Testis (tissue), 3 donors: Measurements from ENCODE around the gene KIF9. TPM values are rescaled to one million over a fixed set of nuclear protein-coding genes. Genes with fewer than 3 reads are reported as not detected.

ENCODE experiments used
- DNase-seq: peaks from one replicate; pipeline ENCODE4 v3.0.0-alpha.2; 2019
- H3K27ac ChIP-seq, 2 donors: fragments of 200-600 bp; sonication (generic); one replicate each; pipeline ENCODE4 v1.5.1; 2019
- H3K27me3 ChIP-seq: fragments of 200-600 bp; sonication (generic); one replicate; pipeline ENCODE4 v1.5.1; 2019
- H3K36me3 ChIP-seq: fragments of 200-600 bp; sonication (generic); one replicate; pipeline ENCODE4 v1.5.1; 2017; ENCODE audit warnings: low read depth; ENCODE audit errors: missing control alignments
- H3K4me1 ChIP-seq: fragments of 200-600 bp; sonication (generic); one replicate; pipeline ENCODE4 v1.5.1; 2019
- H3K4me3 ChIP-seq, 2 donors: fragments of 200-600 bp; sonication (generic); one replicate each; pipeline ENCODE4 v1.5.1; 2017 to 2019
- H3K9me3 ChIP-seq: fragments of 200-600 bp; sonication (generic); one replicate; pipeline ENCODE4 v1.5.1; 2017
- POLR2A ChIP-seq: fragments of 450-650 bp; IDR thresholded peaks from one replicate; pipeline ENCODE4 v1.6.1; 2017; ENCODE audit warnings: antibody characterized with exemption, mild to moderate bottlenecking, moderate library complexity
- WGBS, 2 donors: methylation state at CpG; one replicate each; pipeline ENCODE4 v1.1.5; 2018; 5-methylcytosine and 5-hydroxymethylcytosine counted together
- intact Hi-C: fragments of 100-400 bp; cut with DNase I; formaldehyde crosslinking; loops from one replicate; pipeline ENCODE4 v1.15.1; 2023; ENCODE audit warnings: low total_unique reads
- polyA plus RNA-seq: library from polyadenylated mRNA; stranded (reverse); fragments of 350-450 nt; fragmentation: Illumina TruSeq; extraction: RNeasy Lipid Tissue Mini Kit (QIAGEN cat#74804); gene quantifications from one replicate; pipeline ENCODE4 v1.2.3, GENCODE V29; 2014; ENCODE audit warnings: low read depth, low replicate concordance; ENCODE audit not compliant: insufficient read depth
- total RNA-seq, 2 donors: library from RNA; depleted of rRNA; stranded (reverse); fragments of >200 nt; gene quantifications; one replicate each; pipeline ENCODE4 v1.2.3, GENCODE V29; 2016
- TF ChIP-seq, protein P1 (sequence below), 3 experiments: fragments of 450-650 bp in 2 of 3; fragments of 200-600 bp in 1 of 3; sonication (generic) in 1 of 3; IDR thresholded peaks; one replicate each; pipeline ENCODE4 v1.5.1; 2016 to 2019; ENCODE audit warnings: antibody characterized with exemption in 3 of 3, mild to moderate bottlenecking in 2 of 3, moderate library complexity in 1 of 3

KIF9 gene
- total and polyA plus RNA-seq, 3 donors from 2014 or later: 37.2 to 115 (median 53.0) TPM

GRCh38 chr3:47298439-47298838 lies 15.8 kb upstream of the KIF9 start:
- Histone ChIP-seq H3K27ac (no peak overlapping the region), H3K36me3 (no peaks in the 10 kb centered on the region), H3K4me1 (peaks cover 5% of the 10 kb centered on the region), H3K9me3 (no peaks in the 10 kb centered on the region), H3K4me3 (no peak overlapping the region), H3K27me3 (no peaks in the 10 kb centered on the region)
- 95% methylated on average over 3 of the region's 3 CpGs for WGBS, 2 donors
- intact Hi-C loops: no loop called here
- DNase-seq: no peak
- TF ChIP-seq POLR2A: no peak
- TF ChIP-seq, protein P1, sequence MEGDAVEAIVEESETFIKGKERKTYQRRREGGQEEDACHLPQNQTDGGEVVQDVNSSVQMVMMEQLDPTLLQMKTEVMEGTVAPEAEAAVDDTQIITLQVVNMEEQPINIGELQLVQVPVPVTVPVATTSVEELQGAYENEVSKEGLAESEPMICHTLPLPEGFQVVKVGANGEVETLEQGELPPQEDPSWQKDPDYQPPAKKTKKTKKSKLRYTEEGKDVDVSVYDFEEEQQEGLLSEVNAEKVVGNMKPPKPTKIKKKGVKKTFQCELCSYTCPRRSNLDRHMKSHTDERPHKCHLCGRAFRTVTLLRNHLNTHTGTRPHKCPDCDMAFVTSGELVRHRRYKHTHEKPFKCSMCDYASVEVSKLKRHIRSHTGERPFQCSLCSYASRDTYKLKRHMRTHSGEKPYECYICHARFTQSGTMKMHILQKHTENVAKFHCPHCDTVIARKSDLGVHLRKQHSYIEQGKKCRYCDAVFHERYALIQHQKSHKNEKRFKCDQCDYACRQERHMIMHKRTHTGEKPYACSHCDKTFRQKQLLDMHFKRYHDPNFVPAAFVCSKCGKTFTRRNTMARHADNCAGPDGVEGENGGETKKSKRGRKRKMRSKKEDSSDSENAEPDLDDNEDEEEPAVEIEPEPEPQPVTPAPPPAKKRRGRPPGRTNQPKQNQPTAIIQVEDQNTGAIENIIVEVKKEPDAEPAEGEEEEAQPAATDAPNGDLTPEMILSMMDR (IDR thresholded peaks at IDR 0.05): no peak

DNA sequence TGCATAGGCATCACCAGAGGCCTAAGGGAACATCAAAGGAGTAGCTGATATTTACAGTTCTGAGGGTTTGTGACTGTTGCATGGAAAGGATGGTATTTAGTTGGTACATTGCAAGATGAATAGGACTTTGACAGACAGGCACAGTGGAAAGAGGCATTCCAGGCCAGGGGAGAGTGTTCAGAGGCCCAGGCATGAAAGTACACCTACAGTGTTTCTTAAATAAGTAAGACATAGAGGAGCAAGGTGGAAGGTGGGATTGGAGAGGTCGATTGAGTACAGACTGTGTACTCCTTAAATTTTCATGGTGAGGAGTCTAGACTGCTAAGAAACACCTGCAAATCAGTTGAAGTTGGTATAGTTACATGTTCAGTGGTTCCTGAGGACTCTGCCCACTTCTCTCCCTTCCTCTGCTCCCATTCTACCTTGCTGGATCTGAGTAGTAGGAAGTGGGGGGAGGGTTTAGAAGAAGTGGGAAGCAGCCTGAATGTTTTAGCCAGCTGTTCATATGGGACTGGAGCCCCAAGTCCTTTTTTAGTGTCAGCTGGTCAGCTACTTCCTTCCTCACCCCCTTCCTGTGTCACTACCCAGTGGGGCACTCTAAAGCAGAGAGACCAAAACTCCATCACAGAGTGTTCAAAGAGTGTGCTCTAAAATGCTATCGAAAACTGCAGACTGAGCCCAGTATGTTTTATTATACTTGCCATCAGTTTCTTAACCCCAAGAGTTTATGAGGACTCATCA lies 14.1 kb upstream of the KIF9 start:
- WGBS, 2 donors: 77 to 82% methylated on average over 2 of the region's 2 CpGs
- no peak for TF ChIP-seq POLR2A
- TF ChIP-seq, protein P1 (IDR thresholded peaks at IDR 0.05): no peak
- no peak overlapping the region for H3K27ac ChIP-seq
- H3K27me3 ChIP-seq: no peaks in the 10 kb centered on the region
- H3K9me3 ChIP-seq: no peaks in the 10 kb centered on the region
- DNase-seq: no peak
- no peak overlapping the region for H3K4me3 ChIP-seq
- intact Hi-C loops: no loop called here
- H3K36me3 ChIP-seq: no peaks in the 10 kb centered on the region
- peaks cover 5% of the 10 kb centered on the region for H3K4me1 ChIP-seq

DNA sequence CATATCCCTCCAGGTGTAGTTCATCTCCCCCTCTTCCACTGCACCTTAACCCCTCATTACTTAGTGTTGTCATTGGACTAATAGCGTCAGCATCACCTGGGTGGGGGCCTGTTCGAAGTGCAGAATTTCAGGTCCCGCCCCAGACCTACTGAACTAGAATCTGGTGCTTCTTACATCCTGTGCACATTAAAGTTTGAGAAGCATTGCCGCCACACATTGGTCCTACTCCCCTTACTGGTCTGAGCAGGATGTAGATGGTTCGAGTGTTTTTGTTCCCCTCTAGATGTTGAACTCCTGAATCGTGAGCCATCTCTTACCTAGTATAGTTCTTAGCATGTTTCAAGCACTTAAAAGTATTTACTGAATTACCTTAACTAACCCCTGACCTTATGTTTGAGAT lies 13.4 kb upstream of the KIF9 start:
- no peak for DNase-seq
- no peak overlapping the region for H3K4me3 ChIP-seq
- intact Hi-C loops: no loop called here
- WGBS, 2 donors: 95 to 96% methylated on average over 6 of the region's 6 CpGs
- H3K4me1 ChIP-seq: peaks cover 5% of the 10 kb centered on the region
- H3K27me3 ChIP-seq: no peaks in the 10 kb centered on the region
- H3K9me3 ChIP-seq: no peaks in the 10 kb centered on the region
- H3K27ac ChIP-seq: no peak overlapping the region
- TF ChIP-seq, protein P1 (IDR thresholded peaks at IDR 0.05): no peak
- no peak for TF ChIP-seq POLR2A
- H3K36me3 ChIP-seq: no peaks in the 10 kb centered on the region

GRCh38 chr3:47295322-47295721 lies 12.7 kb upstream of the KIF9 start:
- H3K4me1 ChIP-seq: peaks cover 5% of the 10 kb centered on the region
- H3K4me3 ChIP-seq: no peak overlapping the region
- intact Hi-C loops: no loop called here
- H3K27me3 ChIP-seq: no peaks in the 10 kb centered on the region
- H3K9me3 ChIP-seq: no peaks in the 10 kb centered on the region
- no peak for TF ChIP-seq POLR2A
- TF ChIP-seq, protein P1 (IDR thresholded peaks at IDR 0.05): no peak
- no peak for DNase-seq
- H3K27ac ChIP-seq: no peak overlapping the region
- no peaks in the 10 kb centered on the region for H3K36me3 ChIP-seq
- 84 to 86% methylated on average over 2 of the region's 2 CpGs for WGBS, 2 donors

DNA sequence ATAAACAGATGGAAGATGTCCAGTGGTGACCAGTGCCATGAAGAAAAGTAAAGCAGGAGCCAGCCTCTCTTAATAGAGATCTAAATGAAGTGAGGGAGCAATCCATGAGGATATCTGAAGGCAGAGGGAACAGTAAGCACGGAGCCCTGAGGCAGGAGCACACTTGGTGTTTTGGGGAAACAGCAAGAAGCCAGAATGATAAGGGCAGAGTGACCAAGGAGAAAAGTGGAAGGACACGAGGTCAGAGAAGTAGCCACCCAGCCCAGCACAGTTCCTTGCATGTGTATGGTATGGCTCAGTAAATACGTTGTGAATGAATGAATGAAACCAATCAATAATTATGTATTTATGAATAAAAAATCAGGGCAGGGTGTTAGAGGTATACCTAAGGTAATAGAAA lies 11.8 kb upstream of the KIF9 start:
- DNase-seq: no peak
- intact Hi-C loops: no loop called here
- Histone ChIP-seq H3K4me3 (no peak overlapping the region), H3K27me3 (no peaks in the 10 kb centered on the region), H3K4me1 (peaks cover 10% of the 10 kb centered on the region), H3K36me3 (no peaks in the 10 kb centered on the region), H3K27ac (no peak overlapping the region), H3K9me3 (no peaks in the 10 kb centered on the region)
- WGBS, 2 donors: 86% methylated on average over 3 of the region's 3 CpGs
- no peak for TF ChIP-seq POLR2A
- TF ChIP-seq, protein P1 (IDR thresholded peaks at IDR 0.05): no peak
